ENCODE measurements around the gene CCL2. TPM values are rescaled to one million over a fixed set of nuclear protein-coding genes. Genes with fewer than 3 reads are reported as not detected.

CCL2 gene
- total and polyA plus RNA-seq, 8 donors = 3.8 to 194 (median 26.0) TPM

DNA sequence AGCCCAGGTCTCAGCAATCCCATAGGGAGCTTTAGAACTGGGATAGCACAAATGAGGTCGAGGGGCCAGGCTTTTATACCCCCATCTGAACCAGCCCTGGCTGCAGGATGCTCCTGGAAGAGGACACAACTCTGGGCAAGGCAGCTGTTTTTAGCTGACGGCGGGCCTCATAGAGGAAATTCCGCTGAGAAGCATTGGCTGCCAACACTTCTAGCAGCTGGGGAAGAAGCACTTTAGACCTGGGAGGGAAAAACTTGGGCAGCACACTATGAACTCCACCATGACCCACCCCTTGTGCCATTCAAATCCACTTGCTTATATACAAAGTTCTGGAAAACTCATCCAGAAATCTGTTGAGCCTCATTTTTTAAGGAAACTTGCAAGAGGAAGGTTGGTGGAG lies 35.5 kb downstream of the CCL2 start:
- Histone ChIP-seq H3K27me3 (no peaks in the 10 kb centered on the region), H3K36me3 (no peaks in the 10 kb centered on the region), H3K4me1 (no peaks in the 10 kb centered on the region), H3K9me3 (no peaks in the 10 kb centered on the region), H3K4me3 (no peak overlapping the region), H3K27ac (no peak overlapping the region)
- intact Hi-C loops (cut with DNase I; ENCODE audit: low total_unique reads) = no loop called here
- TF ChIP-seq POLR2A (IDR thresholded peaks at IDR 0.05) (no peak), POLR2AphosphoS5 (IDR thresholded peaks at IDR 0.05) (no peak)
- TF ChIP-seq, protein P1, sequence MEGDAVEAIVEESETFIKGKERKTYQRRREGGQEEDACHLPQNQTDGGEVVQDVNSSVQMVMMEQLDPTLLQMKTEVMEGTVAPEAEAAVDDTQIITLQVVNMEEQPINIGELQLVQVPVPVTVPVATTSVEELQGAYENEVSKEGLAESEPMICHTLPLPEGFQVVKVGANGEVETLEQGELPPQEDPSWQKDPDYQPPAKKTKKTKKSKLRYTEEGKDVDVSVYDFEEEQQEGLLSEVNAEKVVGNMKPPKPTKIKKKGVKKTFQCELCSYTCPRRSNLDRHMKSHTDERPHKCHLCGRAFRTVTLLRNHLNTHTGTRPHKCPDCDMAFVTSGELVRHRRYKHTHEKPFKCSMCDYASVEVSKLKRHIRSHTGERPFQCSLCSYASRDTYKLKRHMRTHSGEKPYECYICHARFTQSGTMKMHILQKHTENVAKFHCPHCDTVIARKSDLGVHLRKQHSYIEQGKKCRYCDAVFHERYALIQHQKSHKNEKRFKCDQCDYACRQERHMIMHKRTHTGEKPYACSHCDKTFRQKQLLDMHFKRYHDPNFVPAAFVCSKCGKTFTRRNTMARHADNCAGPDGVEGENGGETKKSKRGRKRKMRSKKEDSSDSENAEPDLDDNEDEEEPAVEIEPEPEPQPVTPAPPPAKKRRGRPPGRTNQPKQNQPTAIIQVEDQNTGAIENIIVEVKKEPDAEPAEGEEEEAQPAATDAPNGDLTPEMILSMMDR (IDR thresholded peaks at IDR 0.05) = no peak
- no peak for DNase-seq
- 64 to 72% (median 66%) methylated on average over 4 of the region's 4 CpGs for WGBS, 5 donors

DNA sequence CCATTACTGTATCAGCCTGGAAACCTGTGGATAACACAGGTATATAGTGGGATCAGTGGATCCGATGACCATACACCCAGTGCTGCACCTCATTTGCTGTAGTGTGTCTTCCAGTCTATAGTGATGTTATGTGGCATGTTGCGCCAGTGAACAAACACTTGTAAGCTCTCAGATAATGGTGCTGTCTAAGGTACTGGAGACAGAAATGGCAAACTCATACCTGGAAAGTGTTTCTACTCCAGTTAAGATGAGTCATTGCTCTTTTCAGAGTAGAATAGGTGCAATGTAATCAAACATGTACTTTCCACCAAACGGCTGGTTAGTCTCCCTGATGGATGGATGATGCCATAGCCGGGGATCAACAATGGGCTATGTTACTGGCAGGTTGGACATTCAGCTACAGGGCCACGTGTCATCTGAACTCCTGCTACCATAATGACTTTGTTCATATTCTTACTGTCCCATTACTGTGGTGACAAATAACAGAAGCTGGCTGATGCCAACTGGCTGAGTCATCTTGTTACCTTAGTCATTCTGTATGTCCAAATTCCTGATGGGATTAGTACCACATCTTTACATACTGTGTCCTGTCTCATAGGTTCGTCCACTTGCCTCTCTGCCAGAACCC lies 36.8 kb downstream of the CCL2 start:
- no peaks in the 10 kb centered on the region for H3K4me1 ChIP-seq
- TF ChIP-seq POLR2AphosphoS5 (IDR thresholded peaks at IDR 0.05) (no peak), EP300 (IDR thresholded peaks at IDR 0.05) (no peak), POLR2A (IDR thresholded peaks at IDR 0.05) (no peak)
- TF ChIP-seq, protein P1 (IDR thresholded peaks at IDR 0.05) = no peak
- intact Hi-C loops (cut with DNase I; ENCODE audit: low total_unique reads) = no loop called here
- 82 to 87% (median 85%) methylated on average over 6 of the region's 6 CpGs for WGBS, 5 donors
- H3K27ac ChIP-seq = no peak overlapping the region
- H3K36me3 ChIP-seq = no peaks in the 10 kb centered on the region
- no peak for DNase-seq
- no peaks in the 10 kb centered on the region for H3K27me3 ChIP-seq
- no peak overlapping the region for H3K4me3 ChIP-seq
- H3K9me3 ChIP-seq = no peaks in the 10 kb centered on the region

DNA sequence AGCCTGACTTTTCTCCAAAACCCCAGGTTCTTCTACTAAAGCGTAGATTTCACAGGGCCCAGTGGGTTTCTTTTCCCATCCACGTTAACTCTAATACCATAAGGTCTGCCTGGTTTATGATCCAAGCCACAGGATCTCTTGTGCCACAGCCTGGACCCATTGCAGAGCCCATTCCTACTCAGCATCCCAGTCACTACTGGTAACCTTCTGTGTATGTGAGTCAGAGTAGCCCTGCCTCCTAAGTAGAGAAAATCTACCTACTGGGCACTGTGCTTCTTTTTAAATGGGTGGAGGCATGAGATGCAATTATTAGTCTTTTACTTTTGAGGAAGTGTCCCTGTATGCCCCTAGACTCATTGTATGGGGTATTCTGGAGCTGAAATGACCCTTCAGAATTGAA lies 43.9 kb downstream of the CCL2 start:
- H3K27me3 ChIP-seq = peaks cover 0 to 13% (median 0%) of the 10 kb centered on the region in 3 donors

DNA sequence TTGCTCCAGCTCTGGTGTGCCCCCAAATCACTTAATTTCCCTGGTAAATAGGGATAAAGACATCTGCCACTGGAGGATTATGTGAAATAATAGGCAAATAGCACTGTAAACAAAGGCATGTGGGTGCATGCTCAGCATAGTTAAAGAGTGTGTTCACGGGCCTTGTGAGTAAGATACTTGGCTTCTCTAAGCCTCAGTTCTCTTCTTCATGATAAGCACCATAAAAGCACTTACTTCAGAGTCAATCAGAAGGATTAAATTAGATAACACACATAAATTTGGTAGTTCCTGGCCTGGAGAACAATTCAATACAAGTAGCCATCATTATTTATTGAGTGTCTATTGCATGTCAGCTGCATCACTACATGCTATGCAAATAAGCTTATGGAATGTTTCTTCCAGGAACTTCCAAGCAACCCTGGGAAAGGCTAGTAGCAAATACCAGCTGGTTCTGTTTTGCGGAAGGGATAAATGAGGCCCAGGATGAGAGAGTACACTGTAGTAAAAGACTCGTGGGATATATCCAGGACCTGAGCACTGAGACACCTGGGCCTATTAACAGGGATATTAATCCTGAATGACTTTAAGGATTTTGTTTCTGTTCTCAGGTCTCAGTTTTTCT lies 45.0 kb downstream of the CCL2 start:
- 58 to 68% (median 61%) methylated on average over 3 of the region's 3 CpGs for WGBS, 5 donors
- DNase-seq = no peak
- H3K4me1 ChIP-seq = peaks cover 0 to 4% (median 0%) of the 10 kb centered on the region in 4 donors
- no peak overlapping the region for H3K4me3 ChIP-seq
- no peaks in the 10 kb centered on the region for H3K36me3 ChIP-seq
- intact Hi-C loops (cut with DNase I; ENCODE audit: low total_unique reads) = no loop called here
- TF ChIP-seq EP300 (IDR thresholded peaks at IDR 0.05) (no peak), POLR2AphosphoS5 (IDR thresholded peaks at IDR 0.05) (no peak), POLR2A (IDR thresholded peaks at IDR 0.05) (no peak)
- TF ChIP-seq, protein P1 (IDR thresholded peaks at IDR 0.05) = no peak
- peaks cover 0 to 13% (median 0%) of the 10 kb centered on the region in 3 donors for H3K27me3 ChIP-seq
- H3K9me3 ChIP-seq = no peaks in the 10 kb centered on the region
- H3K27ac ChIP-seq = peak overlapping the region in 1 of 5 donors; percentile 59

More for the DNA sequence above, 43.9 kb downstream of the CCL2 start:
- no peak for DNase-seq
- no peaks in the 10 kb centered on the region for H3K36me3 ChIP-seq
- intact Hi-C loops (cut with DNase I; ENCODE audit: low total_unique reads) = no loop called here
- 77 to 93% (median 85%) methylated on average over 2 of the region's 2 CpGs for WGBS, 5 donors
- H3K27ac ChIP-seq = no peak overlapping the region
- H3K4me3 ChIP-seq = no peak overlapping the region
- no peaks in the 10 kb centered on the region for H3K9me3 ChIP-seq
- peaks cover 0 to 4% (median 0%) of the 10 kb centered on the region in 4 donors for H3K4me1 ChIP-seq
- no peak for TF ChIP-seq POLR2AphosphoS5 (IDR thresholded peaks at IDR 0.05)
- TF ChIP-seq, protein P1 (IDR thresholded peaks at IDR 0.05) = no peak
- TF ChIP-seq EP300 (IDR thresholded peaks at IDR 0.05) = no peak
- TF ChIP-seq POLR2A (IDR thresholded peaks at IDR 0.05) = no peak

All from stomach (tissue), 9 donors.